HG03521 (cell line): Measurements from ENCODE around the gene GMEB2.
"Not testable (repeated sequence)": the region's sequence is repeated elsewhere in the genome, so short reads cannot be mapped to it uniquely, and the experiment has no call there.

ENCODE experiments used
- ATAC-seq: cut with Tn5 transposase; IDR thresholded peaks from one replicate; pipeline ENCODE4 v1.9.1; 2021; ENCODE audit warnings: mild to moderate bottlenecking, moderate library complexity; ENCODE audit not compliant: unreplicated experiment

Gene GMEB2

DNA sequence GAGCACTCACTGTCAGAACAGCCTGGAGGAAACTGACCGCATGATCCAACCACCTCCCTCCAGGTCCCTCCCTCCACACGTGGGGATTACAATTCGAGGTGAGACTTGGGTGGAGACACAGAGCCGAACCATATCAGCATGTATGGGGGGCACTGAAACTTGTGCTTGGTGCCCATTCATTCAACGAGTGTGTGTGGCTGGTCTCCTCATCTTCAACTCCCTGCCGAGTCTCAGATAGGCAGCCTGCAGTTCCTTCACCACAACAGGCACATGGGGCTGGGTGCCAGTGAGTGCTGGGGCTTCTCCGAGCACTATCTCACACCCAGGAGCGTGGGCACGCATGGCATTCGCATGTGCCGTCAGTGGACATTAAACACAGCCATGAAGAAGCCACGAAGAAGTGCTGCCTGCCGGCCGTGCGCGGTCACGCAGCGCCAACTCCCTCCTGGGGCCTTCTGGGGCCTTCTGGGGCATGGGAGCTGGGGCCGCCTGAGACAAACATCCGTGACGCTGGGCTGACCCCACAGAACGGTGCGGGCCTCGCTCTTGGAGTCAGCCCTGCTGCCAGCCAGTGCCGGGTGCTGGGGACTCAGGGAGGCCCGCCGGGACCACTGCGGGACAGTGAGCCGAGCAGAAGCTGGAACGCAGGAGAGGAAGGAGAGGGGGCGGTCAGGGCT lies 30.5 kb upstream of the GMEB2 start:
- no peak for ATAC-seq

DNA sequence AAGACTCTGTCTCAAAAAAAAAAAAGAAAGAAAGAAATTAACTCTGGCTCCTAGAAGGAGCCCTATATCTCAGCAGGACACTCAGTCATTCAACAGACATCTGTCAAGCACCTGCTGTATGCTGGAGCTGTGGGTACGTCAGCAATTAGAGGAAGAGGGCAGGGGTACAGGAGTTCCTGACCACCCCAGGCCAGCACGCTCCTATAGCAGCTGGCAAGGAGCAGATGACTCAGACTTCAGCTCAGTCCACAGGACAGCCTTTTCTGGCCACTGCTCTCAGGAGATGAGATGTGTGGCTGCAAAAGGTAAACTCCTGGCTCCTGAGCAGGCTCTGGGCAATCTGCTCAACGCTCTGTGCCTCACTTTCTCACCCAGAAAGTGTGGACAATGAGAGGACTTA lies 29.6 kb upstream of the GMEB2 start:
- ATAC-seq: no peak

DNA sequence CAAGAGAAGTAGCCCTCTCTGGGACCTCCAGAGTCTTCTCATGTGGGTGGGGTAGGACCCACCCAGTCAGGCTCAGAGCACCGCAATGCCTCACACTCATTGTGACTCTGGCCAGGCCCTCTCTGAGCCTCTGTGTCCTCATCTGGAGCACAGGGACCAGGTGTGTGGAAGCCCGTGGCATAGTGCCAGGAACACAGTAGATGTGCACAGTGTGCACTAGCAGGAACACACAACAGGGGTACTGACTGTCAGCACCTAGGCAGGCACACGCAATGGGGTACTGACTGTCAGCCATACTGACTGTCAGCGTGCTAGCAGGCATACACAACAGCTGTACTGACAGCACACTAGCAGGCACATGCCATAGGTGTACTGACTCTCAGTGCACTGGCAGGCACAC lies 28.3 kb upstream of the GMEB2 start:
- ATAC-seq: no peak

DNA sequence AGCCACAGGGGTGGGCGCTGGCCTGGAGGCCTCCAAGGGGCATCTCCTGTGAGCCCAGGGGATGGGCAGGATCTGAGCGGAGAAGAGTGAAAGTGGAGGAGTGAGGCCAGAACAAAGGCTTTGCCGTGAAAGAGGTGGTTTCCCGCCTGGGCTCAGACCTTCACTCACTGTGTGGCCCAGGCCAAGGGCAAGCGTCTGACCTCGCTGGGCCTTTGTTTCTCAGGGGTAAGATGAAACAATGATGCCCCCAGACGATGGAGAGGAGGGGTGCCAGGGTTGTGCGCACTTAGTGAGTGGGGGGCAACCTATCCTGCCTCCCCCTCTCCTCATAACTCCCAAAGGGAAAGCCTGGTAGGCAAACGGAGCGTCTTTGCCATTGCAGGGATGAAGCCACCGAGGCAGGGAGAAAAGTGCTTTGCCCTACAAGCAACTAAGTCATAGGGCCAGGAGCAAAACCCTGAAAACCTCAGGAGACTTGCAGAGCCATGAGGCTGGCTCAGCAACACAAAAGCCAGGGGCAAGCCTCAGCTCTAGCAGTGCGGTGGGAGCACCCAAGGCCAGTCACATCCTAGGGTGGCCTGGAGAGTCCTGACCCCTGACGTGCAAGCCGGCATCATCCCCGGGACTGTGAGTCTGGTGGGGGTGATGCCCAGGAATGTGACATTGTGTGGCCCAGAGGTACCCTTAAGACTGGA lies 27.2 kb upstream of the GMEB2 start:
- ATAC-seq: no peak

DNA sequence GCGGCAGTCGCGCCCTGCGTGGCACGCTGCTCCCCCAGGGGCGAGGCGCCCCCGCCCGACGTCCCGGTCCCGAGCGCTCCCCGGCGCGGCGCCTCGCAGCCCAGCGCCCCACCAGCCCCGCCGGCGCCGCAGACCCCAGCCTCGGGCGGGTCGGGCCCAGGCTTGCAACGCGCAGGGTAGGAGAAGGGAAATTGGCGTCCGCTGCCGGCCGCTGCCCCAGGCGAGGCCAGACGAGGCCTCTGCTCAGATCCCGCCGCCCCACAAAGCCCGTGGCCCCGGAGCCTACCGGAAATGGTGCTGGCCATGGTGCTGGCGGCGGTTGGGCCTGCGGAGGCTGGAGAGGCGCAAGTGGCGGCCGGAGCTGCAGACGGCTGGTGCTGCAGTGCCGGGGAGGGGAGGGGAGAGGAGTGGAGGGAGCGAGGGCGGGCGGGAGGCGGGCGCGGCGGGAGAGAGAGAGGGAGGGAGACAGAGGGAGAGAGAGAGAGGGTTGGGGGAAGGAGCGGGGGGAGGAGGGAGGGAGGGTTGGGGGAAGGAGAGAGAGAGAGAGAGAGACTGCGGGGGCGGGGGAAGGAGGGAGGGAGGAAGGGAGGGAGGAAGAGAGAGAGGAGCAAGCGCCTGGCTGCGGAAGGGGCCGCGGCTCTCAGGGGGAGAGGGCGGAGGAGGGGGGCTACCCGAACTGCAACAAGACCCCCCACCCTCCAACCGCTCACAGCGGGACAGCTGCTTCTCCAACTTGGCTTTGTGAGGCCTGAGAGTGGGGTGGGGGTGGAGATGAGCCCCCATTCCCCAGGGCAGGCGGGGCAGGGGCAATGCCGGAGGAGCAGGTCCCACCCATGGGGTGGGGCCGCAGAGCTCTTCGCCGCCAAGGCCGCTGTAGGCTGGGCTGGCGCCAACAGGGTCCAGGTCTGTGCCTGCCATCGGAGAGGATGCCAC lies 26.4 kb upstream of the GMEB2 start, which contains the start of gene STMN3:
STMN3 (minus strand) TSS at position 384 of the 933 bp plus-strand sequence; CDS start at position 305, 79 bp downstream.
- no peak for ATAC-seq

DNA sequence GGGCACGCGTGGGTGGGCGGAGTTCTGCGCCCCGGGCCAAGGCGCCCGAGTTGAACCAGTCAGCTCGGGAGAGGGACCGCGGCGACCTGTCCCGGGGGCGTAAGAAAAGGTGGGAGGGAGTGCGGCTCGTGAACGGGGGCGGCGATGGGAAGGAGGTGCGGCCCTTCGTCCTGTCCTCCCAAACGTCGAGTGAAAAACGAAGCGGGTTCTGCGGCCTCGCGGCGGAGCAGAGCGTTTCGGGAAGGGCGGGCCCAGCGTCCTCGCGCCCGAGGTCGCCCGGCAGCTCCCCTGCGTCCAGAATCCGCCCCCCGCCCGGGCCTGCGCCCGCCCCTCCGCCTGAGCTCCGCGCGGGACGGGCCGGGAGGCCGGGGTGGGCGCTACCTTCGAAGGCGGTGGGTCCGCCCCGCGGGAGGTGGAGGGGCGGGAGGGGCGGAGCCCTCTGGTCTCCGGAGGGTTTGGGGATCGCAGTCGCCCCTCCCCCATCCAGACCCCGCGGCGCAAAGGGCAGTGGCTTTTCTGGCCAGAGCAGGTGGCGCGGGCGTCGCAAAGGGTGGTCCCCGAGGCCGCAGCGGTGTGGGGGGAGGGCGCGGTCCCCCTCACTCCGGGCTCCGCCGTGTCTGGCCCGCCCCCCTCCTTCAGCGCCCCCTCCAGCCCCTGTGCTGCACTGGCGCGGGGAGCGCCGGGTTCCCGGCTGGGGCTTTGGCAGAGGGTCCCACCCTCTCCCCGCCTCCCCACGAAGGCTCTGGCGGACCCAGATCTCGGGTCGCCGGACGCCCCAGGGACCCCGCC lies 25.5 kb upstream of the GMEB2 start:
- no peak for ATAC-seq

DNA sequence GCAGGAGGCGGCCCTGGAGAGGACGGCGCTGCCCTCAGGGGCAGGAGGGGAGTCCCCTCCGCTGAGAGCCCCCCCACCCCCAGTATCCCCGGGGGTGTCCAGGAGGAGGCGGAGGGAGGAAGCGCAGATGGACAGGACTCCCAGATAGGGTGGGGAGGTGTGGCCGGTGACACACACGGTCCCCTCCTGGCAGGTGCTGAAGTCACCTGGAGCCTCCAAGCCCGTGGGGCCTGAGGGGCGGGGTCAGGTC lies 25.0 kb upstream of the GMEB2 start:
- no peak for ATAC-seq

DNA sequence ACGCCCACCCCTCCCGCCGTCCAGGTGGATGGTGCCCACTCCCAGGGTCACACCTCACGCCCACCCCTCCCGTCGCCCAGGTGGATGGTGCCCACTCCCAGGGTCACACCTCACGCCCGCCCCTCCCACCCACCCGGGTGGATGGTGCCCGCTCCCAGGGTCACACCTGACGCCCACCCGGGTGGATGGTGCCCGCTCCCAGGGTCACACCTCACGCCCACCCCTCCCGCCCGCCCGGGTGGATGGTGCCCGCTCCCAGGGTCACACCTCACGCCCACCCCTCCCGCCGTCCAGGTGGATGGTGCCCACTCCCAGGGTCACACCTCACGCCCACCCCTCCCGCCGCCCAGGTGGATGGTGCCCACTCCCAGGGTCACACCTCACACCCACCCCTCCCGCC lies 23.6 kb upstream of the GMEB2 start:
- not testable (repeated sequence) for ATAC-seq

DNA sequence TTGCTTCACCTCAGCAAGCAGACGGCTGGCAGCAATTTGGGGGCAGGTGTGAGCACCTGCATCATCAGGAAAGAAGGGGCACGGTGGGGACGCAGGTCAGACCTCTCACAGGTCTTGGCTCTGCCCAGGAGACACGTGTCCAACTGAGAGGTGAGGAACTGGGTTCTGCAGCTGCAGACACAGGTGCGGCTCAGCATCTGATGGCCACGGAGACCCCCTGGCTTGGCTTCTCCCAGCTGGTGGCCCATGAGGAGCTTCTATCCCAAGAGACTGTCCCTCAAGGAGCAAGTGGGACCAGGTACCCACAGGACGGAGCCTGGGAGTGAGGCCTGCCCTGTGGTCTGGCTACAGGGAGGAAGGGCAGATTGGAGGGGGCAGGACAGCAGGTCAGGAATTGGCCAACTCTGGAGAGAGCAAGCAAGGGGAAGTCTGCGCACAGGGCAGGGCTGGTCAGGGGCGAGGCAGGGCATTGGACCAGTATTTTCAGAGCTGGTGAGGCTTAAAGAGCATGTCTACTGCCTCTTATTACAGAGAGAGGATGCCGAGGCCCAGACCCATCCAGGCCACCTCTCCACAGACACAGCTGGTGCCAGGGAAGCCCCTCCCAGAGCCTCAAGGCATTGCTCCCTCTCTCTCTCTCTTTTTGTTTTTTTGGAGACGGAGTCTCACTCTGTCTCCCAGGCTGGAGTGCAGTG lies 22.1 kb upstream of the GMEB2 start:
- ATAC-seq: no peak

DNA sequence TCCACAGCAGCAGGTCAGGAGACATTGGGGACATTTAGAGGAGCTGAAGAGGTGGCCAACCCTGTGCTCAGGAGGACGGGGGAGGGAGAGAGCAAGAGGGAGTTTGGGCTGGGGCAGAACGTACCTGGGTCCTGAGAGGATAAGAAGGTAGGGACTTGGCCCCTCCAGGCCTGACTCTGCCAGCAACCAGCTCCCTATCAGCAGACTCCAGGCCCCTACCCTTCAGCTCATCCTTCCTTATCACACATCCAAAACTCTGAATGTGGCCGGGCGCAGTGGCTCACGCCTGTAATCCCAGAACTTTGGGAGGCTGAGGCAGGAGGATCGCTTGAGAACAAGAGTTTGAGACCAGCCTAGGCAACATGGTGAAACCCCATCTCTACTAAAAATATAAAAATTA lies 21.3 kb upstream of the GMEB2 start:
- ATAC-seq: no peak

DNA sequence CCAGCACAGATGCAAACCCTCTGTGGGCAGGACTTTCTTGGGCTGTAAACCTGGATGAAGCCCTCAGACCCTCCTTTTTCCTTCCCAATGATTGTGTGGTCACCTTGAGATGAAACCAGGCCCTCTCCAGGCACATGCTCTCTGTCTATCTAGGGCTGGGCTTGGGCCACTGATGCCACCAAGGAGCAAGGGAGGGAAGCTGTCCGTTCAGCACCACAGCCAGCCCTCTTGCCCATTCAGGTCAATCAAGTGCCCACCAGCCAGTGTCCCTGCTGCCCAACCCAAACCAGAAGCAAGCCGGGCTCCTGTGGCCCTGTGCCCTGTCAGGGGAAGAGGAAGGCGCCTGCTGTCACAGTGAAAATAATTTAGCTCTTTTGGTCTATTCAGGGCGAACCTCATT lies 18.3 kb upstream of the GMEB2 start:
- ATAC-seq: no peak

DNA sequence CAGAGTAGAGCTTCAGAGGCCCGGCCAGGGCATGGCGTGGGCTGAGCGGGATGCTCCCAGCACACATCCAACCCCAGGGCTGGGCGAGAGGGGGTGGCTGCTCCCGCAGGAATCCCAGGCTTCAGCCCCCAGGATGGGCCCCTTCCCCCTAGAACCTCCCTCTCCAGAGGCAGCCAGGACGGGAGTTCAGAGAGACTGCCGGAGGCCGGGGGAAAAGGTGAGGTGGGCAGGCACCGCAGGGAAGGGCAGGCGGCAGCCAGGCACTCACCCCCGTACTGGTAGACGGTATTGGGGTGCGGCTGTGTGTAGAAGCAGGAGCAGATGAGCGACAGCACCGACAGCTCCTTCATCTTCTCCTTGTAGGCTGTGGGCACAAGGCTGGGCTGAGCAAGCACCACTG lies 17.0 kb upstream of the GMEB2 start:
- no peak for ATAC-seq

DNA sequence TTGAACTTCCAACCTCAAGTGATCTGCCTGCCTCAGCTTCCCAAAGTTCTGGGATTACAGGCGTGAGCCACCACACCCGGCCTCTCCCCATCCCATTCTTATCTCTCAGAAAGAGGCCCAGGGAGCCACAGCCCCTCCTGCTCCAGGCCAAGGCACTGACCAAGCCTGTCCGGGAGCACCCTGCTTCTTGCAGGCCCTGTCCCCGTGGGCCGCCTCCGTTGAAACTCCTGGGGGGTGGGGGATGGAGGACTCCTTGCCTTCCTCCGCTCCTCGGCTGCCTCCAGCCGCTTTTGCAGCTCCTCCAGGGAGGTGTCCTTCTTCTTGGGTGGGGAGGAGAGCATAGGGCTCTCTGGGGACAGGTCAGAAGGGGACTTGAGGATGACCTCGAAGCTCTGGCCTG lies 16.6 kb upstream of the GMEB2 start:
- no peak for ATAC-seq

DNA sequence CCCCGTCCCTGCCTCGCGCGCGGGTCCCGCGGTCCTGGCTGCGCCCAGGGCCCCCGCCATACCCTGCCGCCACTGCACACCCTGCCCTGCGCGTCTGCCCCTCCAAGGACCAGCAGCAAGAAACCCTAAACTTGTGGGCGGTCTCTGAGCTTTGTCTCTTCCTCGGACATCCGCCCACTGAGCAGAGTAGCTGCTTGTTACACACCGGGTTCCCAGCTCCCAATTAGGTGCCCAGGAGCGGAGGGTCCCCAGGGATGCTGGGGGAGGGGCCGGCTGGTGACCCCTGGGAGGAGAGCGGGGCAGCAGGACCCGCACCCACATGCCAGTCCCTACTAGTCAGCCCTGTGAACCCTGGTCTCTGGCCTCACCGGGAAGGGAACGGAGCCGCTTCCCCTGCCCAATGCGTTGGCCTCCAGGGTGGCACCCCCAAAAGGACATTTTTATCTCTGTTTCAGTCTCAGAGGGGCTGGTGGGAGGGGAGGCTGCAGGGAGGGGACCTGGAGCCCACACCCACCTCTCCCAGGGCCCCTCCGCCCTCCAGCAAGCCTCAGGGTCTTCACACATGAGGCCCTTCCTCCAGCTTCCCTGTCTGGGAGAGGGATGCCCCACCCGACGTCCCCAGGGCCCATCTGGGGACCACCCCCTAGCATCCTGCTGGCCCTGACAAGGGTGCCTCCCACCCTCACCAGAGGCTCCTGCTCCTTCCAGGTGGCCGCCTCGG lies 15.8 kb upstream of the GMEB2 start:
- ATAC-seq: no peak

DNA sequence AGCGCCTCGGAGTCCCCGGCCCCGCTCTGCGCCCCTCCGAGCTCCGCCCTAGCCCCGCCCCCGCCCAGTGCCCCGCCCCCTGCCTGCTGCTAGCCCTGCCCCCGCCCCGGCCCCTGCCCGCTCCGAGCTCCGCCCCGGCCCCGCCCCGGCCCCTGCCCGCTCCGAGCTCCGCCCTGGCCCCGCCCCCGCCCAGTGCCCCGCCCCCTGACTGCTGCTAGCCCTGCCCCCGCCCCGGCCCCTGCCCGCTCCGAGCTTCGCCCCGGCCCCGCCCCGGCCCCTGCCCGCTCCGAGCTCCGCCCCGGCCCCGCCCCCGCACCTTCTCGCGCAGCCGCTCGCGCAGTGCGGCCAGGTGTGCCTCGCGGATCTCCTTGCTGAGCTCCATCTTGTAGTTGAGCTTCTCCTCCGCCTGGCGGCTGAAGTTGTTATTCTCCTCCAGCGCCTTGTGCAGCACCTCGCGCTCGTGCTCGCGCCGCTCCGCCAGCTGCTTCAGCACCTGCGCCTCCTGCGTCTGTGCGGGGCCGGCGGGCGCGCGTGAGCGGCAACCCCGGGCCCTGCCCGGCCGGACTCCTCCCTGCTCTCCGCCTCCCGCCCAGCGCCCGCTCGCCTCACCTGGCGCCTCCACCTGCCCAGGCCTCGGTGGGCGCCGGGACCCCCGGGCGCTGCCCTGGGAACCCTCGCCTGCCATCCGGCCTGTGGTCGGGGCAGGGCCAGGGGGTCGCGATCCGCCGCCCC lies 15.1 kb upstream of the GMEB2 start:
- peak; percentile 69 for ATAC-seq

DNA sequence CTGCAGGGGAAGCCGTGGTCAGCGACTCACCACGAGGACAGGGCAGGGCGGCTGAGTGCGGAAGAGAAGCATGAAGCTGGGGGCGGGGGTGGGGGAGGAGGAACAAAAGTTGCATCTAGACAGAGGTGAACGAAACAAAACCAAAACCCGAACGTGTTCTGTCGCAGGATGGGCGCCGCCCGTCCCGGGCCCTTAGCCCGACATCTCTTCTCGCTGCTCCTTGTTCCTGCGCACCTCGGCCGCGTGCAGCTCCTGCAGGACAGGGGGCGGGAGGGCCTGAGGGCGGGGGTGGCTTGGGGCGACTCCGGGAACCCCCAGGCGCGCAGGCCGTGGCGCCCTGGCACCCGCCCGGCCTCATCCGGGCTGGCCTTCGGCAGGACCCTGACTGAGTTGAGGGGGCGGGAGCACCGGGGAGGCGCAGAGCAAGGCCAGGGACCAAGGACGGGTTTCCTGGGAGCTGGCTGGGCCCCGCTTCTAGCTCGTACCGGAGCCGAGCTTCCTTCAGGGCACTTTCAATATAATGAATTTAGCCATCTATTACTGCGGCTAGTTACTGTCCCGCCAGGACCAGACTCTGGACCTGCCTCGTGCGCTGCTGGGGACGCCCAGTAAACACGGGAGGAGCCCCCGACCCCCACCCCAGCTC lies 14.4 kb upstream of the GMEB2 start:
- ATAC-seq: peak; percentile 31

DNA sequence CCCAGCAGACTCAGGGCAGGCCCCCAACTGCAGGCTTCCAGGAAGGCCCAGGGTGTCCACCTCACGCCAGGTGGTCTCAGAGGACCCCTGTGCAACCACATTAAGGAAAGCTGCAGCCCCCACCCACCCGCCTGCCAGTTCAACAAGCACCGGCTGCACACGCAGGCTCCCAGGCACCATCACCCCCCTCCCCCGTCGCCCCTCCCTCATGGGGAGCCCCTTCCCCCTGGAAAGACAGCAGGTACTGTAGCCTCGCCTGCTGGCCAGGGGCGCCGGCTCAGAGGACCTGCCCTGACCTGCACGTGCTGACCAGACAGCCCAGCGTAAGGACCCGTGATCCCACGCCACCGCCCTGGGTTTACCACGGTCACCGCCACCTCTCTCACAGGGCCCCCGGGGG lies 13.8 kb upstream of the GMEB2 start:
- ATAC-seq: not testable (repeated sequence)

DNA sequence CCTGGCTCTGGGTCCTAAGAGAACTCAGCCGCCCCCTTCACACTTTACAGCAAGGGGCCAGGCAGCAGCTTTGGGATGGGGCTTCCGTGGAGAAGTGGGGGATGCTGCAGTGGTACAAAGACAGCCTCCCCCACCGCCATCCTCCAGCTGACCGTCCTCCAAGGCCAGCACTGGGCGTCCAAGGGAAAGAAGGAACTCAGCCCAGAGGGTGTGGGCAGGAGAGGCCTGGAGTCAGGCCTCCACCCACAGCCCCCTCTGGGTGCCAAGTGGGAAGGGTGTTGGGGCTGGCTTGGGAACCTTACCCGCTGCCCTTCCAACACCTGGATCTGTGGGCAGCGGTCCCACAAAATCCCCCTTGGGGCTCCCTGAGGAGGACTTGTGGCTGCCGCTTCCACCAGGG lies 13.2 kb upstream of the GMEB2 start:
- no peak for ATAC-seq
